ENCODE data around the gene IL6R.
"Not testable (repeated sequence)": the region's sequence is repeated elsewhere in the genome, so short reads cannot be mapped to it uniquely, and the experiment has no call there.

Gene IL6R

DNA sequence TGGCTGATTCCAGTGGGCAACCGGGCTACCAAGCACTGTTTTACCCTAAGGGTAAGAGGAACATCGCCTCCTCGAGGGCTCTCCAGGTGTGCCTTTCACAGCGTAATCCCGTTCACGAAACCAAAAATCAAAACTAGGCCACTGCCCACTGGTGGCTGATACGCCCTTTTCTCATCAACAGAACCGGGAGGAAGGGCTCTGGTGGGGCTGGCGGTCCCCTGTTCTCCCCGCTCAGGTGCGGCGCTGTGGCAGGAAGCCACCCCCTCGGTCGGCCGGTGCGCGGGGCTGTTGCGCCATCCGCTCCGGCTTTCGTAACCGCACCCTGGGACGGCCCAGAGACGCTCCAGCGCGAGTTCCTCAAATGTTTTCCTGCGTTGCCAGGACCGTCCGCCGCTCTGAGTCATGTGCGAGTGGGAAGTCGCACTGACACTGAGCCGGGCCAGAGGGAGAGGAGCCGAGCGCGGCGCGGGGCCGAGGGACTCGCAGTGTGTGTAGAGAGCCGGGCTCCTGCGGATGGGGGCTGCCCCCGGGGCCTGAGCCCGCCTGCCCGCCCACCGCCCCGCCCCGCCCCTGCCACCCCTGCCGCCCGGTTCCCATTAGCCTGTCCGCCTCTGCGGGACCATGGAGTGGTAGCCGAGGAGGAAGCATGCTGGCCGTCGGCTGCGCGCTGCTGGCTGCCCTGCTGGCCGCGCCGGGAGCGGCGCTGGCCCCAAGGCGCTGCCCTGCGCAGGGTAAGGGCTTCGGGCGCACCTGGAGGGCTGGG, at the start of gene IL6R:
TSS of gene IL6R (plus strand) at position 360 of the 763 bp plus-strand sequence. CDS start at position 647, 287 bp downstream.
- in situ Hi-C loops (cut with MboI; ENCODE audit: low sequenced_read_pairs) = no loop called here

DNA sequence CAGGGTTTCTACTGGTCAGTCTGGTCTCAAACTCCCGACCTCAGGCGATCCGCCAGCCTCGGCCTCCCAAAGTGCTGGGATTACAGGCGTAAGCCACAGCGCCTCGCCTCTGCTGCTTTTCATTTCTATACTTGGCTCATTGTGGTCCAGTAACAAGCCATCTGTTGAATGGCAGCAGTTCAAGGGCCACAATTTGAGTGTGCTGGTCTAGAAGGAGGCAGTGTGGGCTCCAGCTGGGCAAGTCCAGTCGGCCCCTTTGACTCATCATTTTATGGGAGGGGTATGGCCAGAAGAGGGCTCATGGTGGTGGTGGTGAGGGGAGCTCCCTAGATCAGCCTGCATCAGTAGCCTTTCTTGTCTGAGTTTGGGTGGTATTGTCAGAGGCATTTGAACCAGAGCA, 46.6 kb upstream of the IL6R start:
- in situ Hi-C loops (cut with MboI; ENCODE audit: low sequenced_read_pairs) = no loop called here

- in situ Hi-C loops (cut with MboI; ENCODE audit: low sequenced_read_pairs) = no loop called here
Measured at GRCh38 chr1:154360288-154360687, 44.9 kb upstream of the IL6R start.

GRCh38 chr1:154360881-154361280, 44.3 kb upstream of the IL6R start:
- in situ Hi-C loops (cut with MboI; ENCODE audit: low sequenced_read_pairs) = not testable (repeated sequence)

DNA sequence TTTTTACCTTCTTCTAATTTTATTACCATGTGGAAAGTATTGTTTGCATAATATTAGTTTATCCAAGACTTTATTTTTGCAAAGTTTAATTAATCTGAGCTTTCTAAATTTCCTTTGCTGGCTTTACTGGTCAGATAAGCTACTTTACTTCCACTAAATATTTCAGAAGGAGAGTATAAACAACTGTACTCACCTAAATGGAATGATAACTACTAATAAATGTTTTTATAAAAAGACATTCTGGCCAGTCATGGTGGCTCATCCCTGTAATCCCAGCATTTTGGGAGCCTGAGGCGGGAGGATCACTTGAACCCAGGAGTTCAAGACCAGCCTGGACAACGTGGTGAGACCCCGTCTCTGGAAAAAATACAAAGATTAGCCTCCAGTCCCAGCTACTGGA, 43.8 kb upstream of the IL6R start:
- in situ Hi-C loops (cut with MboI; ENCODE audit: low sequenced_read_pairs) = no loop called here

DNA sequence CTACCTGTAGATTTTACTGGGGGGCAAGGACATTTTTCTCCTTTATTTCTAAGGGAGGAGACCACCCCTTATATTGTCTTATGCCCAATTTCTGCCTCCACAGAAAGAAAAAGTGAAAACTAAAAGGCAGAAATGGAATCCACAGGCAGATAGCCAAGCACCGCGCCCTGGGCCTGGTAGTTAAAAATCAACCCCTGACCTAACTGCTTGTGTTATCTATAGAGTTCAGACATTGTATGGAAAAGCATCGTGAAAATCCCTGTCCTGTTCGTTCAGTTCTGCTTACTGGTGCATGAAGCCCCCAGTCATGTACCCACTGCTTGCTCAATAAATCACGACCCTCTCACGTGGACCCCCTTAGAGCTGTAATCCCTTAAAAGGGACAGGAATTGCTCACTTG, 33.7 kb upstream of the IL6R start:
- in situ Hi-C loops (cut with MboI; ENCODE audit: low sequenced_read_pairs) = no loop called here

DNA sequence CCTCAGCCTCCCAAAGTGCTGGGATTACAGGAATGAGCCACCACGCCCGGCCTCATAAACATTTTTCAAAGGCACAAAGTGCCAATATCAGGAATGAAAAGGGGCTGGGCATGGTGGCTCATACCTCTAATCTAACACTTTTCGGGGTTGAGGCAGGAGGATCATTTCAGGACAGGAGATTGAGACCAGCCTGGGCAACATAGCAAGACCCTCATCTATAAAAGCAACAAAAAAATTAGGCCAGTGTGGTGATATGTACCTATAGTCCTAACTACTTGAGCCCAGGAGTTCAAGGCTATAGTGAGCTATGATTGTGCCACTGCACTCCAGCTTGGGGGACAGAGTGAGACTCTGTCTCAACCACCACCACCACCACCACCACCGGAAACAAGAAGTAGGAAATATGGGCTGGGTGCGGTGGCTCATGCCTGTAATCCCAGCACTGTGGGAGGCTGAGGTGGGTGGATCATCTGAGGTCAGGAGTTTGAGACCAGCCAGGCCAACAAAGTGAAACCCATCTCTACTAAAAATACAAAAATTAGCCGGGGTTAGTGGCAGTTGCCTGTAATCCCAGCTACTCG, 31.3 kb upstream of the IL6R start:
- in situ Hi-C loops (cut with MboI; ENCODE audit: low sequenced_read_pairs) = not testable (repeated sequence)

- in situ Hi-C loops (cut with MboI; ENCODE audit: low sequenced_read_pairs) = no loop called here
Measured at GRCh38 chr1:154379301-154379700, 25.8 kb upstream of the IL6R start.

- in situ Hi-C loops (cut with MboI; ENCODE audit: low sequenced_read_pairs) = no loop called here
Measured at GRCh38 chr1:154384650-154385489, 20.3 kb upstream of the IL6R start.

GRCh38 chr1:154386643-154387352, 18.3 kb upstream of the IL6R start:
- in situ Hi-C loops (cut with MboI; ENCODE audit: low sequenced_read_pairs) = no loop called here

GRCh38 chr1:154391086-154391770, 13.9 kb upstream of the IL6R start:
- in situ Hi-C loops (cut with MboI; ENCODE audit: low sequenced_read_pairs) = no loop called here

DNA sequence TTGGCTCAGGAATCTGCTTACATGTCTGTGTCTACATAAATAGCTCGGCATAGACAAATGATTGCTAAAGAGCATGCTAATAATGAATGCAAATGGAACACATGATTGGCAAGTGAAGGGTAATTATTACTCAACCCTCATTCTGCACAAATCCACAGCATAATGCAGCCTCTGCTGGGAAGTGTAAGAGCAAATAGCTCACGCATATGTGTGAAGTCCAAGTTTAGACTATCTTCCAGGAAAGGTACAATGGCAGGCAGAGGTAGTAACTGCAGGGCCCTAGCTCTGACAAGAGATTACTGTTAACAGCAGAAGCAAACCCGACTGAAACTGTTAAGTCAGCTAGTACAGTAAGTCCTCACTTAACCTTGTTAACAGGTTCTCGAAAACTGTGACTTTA, 7.0 kb upstream of the IL6R start:
- in situ Hi-C loops (cut with MboI; ENCODE audit: low sequenced_read_pairs) = no loop called here

GRCh38 chr1:154398678-154399077, 6.5 kb upstream of the IL6R start:
- in situ Hi-C loops (cut with MboI; ENCODE audit: low sequenced_read_pairs) = no loop called here

- in situ Hi-C loops (cut with MboI; ENCODE audit: low sequenced_read_pairs) = no loop called here
Measured at GRCh38 chr1:154400381-154400801, 4.8 kb upstream of the IL6R start.

DNA sequence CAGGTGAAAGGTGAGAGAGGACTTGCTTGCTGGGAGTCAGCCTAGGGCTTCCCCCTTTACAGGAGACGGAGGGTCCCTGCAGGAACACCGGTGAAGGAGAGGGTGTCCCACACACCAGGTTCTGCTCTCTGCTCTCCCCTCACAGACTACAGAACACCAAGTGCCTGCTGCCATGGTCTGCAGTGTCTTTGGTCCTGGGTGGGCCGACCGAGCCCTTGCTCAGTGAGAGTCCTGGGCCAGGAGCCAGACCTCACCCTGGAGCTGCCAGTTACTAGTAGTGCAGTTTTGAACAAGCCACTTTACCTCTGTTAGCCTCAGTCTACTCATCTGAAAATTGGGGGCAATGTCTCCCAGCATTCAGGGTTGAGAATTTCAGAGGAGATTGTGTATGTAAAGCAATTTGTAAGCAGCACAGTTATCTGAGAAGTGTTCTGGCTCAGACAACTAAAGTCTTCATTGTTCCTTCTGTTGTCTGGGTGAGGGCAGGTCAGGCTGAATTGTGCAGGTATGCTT, 2.7 kb upstream of the IL6R start:
- in situ Hi-C loops (cut with MboI; ENCODE audit: low sequenced_read_pairs) = no loop called here

DNA sequence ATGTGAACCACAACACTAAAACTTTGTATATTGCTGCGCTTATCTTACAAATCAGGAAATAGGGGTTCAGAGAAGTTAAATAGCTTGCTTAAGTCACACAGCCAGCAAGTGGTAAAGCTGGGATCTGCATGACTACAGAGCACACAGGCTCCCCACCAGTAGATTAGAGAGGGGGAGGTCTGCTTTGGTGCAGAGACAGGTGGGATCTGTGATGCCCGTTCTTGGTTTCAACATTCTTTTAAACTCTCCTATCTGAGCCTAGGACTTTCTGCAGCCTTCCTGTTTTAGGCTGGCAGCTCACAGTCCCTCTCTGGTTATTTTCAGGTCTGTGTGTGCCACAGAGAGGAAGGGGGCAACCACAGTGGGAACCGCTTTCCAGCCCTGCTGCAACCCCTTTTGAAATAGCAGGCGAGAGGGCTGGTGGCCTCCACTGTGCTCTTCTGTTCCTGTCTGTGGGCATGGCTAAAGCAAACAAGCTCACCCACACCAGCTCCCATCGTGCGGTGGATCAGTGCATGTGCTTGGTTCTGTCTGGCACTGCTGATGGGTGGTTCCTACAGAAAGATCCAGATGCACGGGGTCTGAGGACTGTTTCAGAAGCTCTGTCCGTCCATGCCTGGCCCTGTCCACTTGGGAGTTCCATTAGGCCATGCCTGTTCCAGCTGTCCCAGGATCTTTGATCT, 1.7 kb upstream of the IL6R start:
- in situ Hi-C loops (cut with MboI; ENCODE audit: low sequenced_read_pairs) = no loop called here

DNA sequence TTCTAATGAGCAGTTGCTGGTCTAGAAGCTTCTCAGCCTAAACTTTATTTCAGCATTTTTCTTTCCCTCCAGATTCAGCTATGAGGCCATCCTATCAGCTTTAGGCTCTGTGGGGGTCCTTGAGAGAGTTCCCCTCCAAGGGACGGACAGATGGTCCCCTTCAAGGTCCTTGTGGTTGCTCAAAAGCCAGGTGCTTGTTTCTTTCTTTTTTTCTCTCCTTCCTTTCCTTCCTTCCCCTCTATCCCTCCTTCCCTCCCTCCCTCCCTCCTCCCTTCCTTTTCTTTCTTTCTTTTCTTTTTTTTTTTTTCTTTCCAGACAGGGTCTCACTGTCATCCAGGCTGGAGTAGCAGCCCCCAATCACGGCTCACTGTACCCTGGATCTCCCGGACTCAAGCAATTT, 1.2 kb upstream of the IL6R start:
- in situ Hi-C loops (cut with MboI; ENCODE audit: low sequenced_read_pairs) = no loop called here

DNA sequence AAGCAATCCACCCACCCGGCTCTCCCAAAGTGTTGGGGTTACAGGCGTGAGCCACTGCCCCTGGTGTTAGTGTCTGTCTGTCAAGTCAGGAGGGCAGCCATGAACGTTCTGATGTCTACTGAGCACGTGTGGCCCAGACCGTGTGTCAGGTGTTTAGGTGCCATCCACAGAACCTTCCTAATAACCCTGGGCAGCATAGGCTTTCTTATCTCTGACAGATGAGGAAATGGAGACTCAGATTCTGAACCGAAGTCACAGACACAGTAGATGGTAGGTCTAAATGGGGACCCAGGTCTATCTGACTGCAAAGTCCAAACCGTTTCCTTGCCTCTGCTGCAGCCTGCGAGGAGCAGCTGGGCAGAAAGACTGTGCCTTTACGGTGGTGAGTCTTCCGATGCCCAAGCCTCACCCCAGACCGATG, 622 bp upstream of the IL6R start:
- in situ Hi-C loops (cut with MboI; ENCODE audit: low sequenced_read_pairs) = no loop called here

- in situ Hi-C loops (cut with MboI; ENCODE audit: low sequenced_read_pairs) = no loop called here
Measured at GRCh38 chr1:154405747-154406571, 816 bp downstream of the IL6R start.
